Activated naive CD4-positive, alpha-beta T cell treated with Interleukin-2 at 50 U/mL for 16 hours (primary cell): ENCODE results near the gene HTT.
"Not testable (repeated sequence)": the region's sequence is repeated elsewhere in the genome, so short reads cannot be mapped to it uniquely, and the experiment has no call there.

Experiments used
- DNase-seq: peaks from one replicate; pipeline ENCODE4 v3.0.0-alpha.2; 2020

Gene HTT

GRCh38 chr4:3085948-3086670 lies 11.6 kb downstream of the HTT start:
- DNase-seq = no peak

- no peak for DNase-seq
These were observed 12.8 kb downstream of the HTT start for GRCh38 chr4:3087115-3087797.

GRCh38 chr4:3091464-3091863 lies 17.0 kb downstream of the HTT start:
- no peak for DNase-seq

- not testable (repeated sequence) for DNase-seq
These were observed 20.2 kb downstream of the HTT start for GRCh38 chr4:3094701-3095100.

- no peak for DNase-seq
These were observed 21.7 kb downstream of the HTT start for GRCh38 chr4:3096202-3096601.

GRCh38 chr4:3098346-3098745 lies 23.9 kb downstream of the HTT start:
- DNase-seq = no peak

- DNase-seq = peak; percentile 90
These were observed 32.1 kb downstream of the HTT start for GRCh38 chr4:3106339-3107186.

GRCh38 chr4:3107271-3107670 lies 32.8 kb downstream of the HTT start:
- DNase-seq = no peak

- DNase-seq = no peak
These were observed 33.2 kb downstream of the HTT start for GRCh38 chr4:3107691-3108121.

- no peak for DNase-seq
These were observed 33.7 kb downstream of the HTT start for GRCh38 chr4:3108211-3108610.

- DNase-seq = no peak
These were observed 37.0 kb downstream of the HTT start for GRCh38 chr4:3111461-3111860.

GRCh38 chr4:3112201-3112600 lies 37.7 kb downstream of the HTT start:
- no peak for DNase-seq

- DNase-seq = no peak
These were observed 38.4 kb downstream of the HTT start for GRCh38 chr4:3112609-3113469.

- DNase-seq = no peak
These were observed 39.9 kb downstream of the HTT start for GRCh38 chr4:3114377-3114776.

- no peak for DNase-seq
These were observed 41.3 kb downstream of the HTT start for GRCh38 chr4:3115637-3116270.

GRCh38 chr4:3116955-3117354 lies 42.5 kb downstream of the HTT start:
- DNase-seq = no peak

- DNase-seq = no peak
These were observed 43.8 kb downstream of the HTT start for GRCh38 chr4:3118312-3118711.

- DNase-seq = no peak
These were observed 45.0 kb downstream of the HTT start for GRCh38 chr4:3119464-3119863.

- DNase-seq = no peak
These were observed 46.6 kb downstream of the HTT start for GRCh38 chr4:3121110-3121509.

GRCh38 chr4:3121596-3121995 lies 47.1 kb downstream of the HTT start:
- DNase-seq = no peak

GRCh38 chr4:3122081-3122563 lies 47.6 kb downstream of the HTT start:
- DNase-seq = no peak

GRCh38 chr4:3123181-3123671 lies 48.7 kb downstream of the HTT start:
- no peak for DNase-seq
